Activated T-cell treated with anti-CD3 and anti-CD28 coated beads for 4 hours (primary cell): Measurements from ENCODE around the gene DCLK2.

Experiments used
- DNase-seq: peaks from one replicate; pipeline ENCODE4 v3.0.0-alpha.2; 2020

DCLK2 gene

DNA sequence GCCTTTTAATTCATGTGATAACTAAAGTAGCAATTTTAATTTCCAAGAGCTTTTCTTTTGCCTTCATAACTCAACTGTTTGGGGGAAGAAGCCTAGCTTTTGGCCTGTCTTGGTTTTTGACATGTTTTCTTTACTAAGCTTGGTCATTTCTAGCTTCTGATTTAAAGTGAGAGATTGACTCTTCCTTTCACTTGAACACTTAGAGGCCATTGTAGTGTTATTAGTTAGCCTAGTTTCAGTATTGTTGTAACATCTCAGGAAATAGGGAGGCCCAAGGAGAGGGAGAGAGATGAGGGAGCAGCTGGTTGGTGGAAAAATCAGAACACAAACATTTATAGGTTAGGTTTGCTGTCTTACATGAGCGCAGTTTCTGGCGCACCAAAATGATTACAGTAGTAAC, 44.8 kb downstream of the DCLK2 start:
- DNase-seq, result no peak

GRCh38 chr4:150123796-150124677, 45.8 kb downstream of the DCLK2 start:
- no peak for DNase-seq

GRCh38 chr4:150126201-150126863, 48.1 kb downstream of the DCLK2 start:
- no peak for DNase-seq

DNA sequence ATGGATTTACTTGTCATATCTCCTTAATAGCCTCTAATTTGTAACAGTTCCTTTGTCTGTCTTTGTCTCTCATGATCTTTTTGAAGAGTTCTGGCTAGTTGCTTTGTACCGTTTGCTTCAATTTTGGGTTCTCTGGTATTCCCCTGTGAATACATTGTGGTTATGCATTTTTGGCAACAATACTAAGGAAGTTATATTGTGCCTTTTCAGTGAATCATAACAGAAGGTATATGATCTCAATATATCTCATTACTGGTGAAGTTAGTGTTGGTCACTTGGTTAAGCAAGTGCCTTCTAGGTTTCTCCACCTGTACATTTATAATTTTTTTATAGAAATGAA, 48.6 kb downstream of the DCLK2 start:
- no peak for DNase-seq

- no peak for DNase-seq
Observed at GRCh38 chr4:150127757-150128156, 49.5 kb downstream of the DCLK2 start.

- no peak for DNase-seq
Observed at GRCh38 chr4:150130933-150131332, 52.7 kb downstream of the DCLK2 start.

GRCh38 chr4:150131581-150132228, 53.5 kb downstream of the DCLK2 start:
- DNase-seq, result no peak

DNA sequence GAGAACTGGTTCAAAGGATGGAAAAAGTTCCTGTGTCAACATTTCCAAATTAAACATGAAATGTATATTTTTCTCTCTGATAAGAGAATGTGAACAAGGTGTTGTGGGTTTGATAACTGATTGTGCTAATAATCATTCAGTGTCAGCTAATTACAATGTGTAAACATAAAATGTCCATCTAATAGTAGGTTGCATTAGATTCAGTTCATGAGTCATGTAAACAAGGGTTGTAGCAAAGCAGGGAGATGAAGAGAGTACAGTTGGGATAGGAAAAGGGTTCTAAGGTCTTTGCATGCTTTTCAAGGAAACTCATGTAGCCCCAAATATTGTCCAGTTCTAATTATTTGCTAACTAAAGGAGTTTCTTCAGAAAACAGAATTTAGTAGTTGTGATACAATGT, 55.4 kb downstream of the DCLK2 start:
- DNase-seq, result no peak

DNA sequence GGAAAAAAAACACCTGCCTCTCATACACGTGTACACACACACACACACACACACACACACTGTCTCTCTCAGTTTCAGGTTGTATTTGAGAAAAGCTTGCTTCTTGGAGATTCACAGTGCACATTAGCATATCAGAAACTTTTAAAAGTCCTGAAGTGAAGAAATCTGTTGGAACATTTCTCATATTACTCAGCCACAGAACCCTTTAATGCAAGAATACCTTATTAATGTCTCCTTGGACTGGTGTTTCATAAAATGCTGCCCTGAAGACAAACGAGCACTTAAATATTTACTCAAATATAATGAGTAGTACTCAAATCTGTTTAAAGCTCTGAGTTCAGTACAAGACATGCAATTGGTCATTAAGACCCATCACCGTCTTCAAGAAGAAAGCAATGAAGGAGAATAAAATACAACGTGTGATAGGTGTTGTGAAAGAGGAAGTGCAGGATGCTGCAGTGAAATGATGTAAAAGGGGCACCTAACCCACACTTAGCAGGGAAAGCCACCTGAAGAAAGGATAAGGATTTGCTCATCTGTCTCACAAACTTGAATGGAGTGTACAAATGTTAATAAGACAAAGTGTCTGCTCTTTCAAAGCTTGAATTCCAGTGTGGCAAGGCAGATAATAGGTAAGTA, 57.0 kb downstream of the DCLK2 start:
- DNase-seq, result no peak

DNA sequence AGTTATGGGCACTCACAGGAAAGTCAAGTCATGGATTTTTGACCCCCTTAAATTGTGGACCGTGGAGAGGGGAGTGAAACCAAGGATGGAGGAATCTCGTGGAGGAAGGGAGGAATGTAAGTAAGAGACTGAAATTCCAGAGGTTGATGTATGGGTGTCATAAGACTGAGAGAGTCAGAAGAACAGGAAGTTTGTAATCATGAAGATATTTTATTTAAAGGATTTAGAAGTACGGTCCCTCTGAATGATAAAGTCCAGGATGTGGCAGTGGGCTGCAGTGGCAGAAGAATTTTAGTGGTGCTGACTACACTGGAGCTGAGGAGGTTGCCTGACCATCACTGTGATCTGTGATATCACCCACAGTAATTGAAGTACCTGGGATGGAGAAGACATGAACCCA, 57.8 kb downstream of the DCLK2 start:
- no peak for DNase-seq

GRCh38 chr4:150136481-150136880, 58.2 kb downstream of the DCLK2 start:
- DNase-seq, result no peak

- DNase-seq, result no peak
Observed at GRCh38 chr4:150139297-150139865, 61.1 kb downstream of the DCLK2 start.

GRCh38 chr4:150140774-150141400, 62.6 kb downstream of the DCLK2 start:
- DNase-seq, result no peak

DNA sequence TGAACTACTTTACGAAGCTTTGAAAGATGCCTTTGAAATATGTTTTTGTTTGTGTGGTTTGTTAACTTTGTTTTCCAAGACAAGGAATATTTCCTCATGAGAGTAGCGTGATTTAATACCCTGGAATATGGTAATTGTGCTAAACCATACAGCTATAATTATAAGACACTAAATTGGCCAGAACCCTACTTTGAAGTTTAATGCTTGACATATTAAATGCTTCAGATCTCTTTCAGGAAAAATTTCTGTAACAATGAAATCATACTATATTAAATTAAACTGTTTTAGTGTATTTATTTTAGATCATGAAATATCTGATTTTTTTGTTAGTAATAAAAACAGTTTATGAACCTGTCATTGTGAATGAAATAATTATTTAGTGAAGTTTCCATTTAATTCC, 63.5 kb downstream of the DCLK2 start:
- DNase-seq, result no peak

DNA sequence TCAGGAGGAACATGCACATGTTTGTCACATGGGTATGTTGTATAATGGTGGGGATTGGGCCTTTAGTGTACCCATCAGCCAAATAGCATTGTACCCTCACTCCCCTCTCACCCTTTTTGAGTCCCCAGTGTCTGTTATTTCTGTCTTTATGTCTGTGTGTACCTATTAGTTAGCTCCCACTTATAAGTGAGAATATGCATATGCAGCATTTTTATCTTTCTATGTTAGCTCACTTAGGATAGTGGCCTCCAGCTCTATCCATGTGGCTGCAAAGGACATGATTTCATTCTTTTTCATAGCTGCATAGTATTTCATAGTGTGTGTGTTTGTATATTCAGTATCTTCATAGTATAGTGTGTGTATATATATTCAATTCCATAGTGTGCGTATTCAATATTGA, 64.6 kb downstream of the DCLK2 start:
- no peak for DNase-seq

DNA sequence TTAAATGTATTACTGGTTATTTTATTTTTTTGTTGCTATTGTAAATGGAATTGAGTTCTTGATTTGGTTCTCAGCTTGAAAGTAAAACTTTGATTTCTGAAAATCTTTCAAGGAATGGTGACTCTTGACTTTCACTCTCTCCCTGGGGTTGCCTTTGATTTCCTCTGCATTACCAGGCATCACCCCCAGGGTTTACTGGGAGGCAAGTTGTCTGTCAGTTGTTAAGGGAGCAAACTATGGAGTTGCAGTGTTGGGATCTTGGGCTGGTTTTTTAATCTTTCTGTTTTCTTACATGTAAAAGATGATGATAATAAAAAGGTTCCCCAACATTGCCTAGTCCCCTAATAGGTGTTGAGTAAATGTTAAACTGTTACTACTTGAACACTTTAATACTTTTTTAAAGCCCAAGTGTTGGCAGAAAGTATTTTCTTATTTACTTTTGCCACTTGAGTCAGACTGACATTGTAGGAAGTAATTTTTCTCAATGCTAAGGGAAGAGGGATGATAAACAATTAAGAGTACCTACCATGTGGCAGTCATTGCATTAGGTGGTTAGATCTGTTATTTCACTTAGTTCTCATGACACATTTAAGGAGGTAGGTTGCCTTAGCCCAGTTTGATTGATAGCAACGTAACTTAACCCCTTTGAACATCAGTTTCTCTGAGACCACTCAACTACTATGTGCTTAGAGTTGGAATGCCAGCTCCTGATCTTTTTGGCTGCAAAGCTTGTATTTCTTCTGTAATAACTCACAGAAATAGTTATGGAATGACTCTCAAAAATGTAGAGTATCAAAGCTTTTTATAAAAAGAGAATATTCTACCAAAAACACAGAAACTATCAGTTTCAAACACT, 67.1 kb downstream of the DCLK2 start:
- no peak for DNase-seq

DNA sequence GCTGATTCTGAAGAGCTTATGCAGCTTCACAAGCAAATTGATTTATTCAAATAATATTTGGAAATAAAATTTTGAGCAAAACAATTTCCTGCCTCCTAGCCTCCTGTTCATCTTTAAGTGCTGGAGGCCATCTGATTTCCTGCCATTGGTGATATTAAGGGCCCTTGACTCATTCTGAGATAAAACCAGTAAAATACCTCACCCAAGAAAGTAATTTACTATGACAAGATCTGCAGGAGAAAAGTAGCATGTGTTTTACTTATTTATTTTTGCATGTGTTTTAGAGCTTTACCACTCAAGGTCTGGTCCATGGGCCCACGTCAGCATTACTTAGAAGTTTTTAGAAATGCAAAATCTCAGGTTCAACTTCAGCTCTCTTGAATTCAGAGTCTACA, 67.7 kb downstream of the DCLK2 start:
- DNase-seq, result no peak

DNA sequence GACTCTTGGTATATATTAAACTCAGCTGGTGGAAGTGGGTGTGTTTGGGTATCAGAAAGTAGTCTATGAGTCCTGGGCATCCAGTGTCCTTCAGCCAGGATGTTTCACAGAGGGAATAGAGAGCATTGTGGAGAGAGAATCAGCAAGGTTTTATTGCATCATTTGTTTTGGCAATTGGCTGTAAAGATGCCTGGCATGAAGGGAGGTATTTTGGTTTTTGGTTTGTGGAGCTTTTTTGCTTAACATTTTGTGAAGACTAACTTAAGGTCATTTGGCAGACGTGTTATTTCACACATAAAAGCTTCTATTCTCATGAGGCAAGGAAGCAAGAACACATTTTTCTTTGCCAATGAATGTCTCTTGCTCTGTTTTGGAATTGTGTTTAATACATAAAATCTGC, 71.1 kb downstream of the DCLK2 start:
- DNase-seq, result no peak

DNA sequence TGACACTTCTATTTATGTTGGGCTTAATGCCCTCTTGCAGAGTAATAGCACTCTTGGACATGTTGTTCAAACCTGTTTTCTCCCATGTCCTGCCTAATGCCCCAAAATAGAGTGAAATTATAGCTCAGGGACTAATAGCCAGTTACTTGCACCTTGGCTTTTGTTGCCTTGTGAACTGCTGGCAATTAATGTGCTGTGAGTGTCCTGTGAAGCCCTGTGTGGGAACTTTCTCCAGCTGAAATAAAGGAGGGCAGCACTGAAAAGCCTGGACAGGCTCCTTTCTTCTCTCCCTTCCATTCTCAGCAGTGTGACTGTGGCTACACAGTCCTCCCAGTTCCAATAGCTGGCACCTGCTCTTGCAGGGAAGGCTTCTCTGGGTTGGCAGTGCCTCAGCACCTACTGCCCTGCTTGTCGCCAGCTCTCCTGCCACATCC, 72.4 kb downstream of the DCLK2 start:
- DNase-seq, result no peak

DNA sequence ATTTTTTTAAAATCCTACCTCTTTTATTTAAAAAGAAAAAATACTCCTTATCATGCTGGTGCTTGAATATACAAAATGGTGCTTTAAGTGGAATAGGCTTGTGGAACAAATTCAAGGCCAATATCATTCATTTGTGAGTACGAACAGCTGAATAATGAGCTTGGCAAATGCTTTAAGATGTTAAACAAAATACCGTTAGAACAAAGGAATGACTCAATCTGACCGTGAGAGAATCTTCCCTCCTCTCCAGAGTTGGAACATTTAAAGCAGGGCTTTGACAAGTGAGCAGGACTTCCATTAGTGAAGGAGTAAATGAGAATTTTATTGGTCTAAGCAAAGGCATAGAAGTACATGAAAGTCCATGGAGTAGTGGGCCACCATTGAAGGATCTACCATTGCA, 74.5 kb downstream of the DCLK2 start:
- no peak for DNase-seq

GRCh38 chr4:150155391-150155790, 77.1 kb downstream of the DCLK2 start:
- DNase-seq, result no peak

- no peak for DNase-seq
Observed at GRCh38 chr4:150156543-150156942, 78.3 kb downstream of the DCLK2 start.
